Panc1 (cell line): ENCODE data around the gene SKAP1. TPM values are rescaled to one million over a fixed set of nuclear protein-coding genes. Genes with fewer than 3 reads are reported as not detected.
A peak's percentile ranks its signal among the peaks of the same experiment; 100 is the strongest.
"Not testable (repeated sequence)": the region's sequence is repeated elsewhere in the genome, so short reads cannot be mapped to it uniquely, and the experiment has no call there.

Experiments
- ATAC-seq: fragments of 200-7000 bp; cut with Tn5 transposase; 2 replicates; pipeline ENCODE4 v1.9.1; 2020; ENCODE audit warnings: mild to moderate bottlenecking, moderate library complexity
- BruUV-seq: library from RNA; stranded (reverse); fragments of 400-500 nt; replicated peaks from 2 replicates; lab custom pipeline; 2021; lab: Mats Ljungman, UMichigan
- CTCF ChIA-PET: fragments of 300-600 bp; sonication (Branson Sonifier 250); formaldehyde crosslinking; loops from one replicate; lab custom pipeline; 2022; ENCODE audit warnings: antibody characterized with exemption; lab: Charles Lee
- POLR2A ChIA-PET: fragments of 300-600 bp; sonication (Branson Sonifier 250); formaldehyde crosslinking; loops from one replicate; lab custom pipeline; 2022; ENCODE audit warnings: antibody characterized with exemption; lab: Charles Lee
- DNase-seq: peaks from one replicate; pipeline ENCODE4 v3.0.0-alpha.2; 2010; ENCODE audit warnings: low read depth, low spot score
- H3K27ac ChIP-seq: 2 replicates; pipeline ENCODE4 v1.5.1; 2011; ENCODE audit warnings: mild to moderate bottlenecking, low read length, inconsistent platforms
- H3K27me3 ChIP-seq: fragments of 200-500 bp; sonication (Bioruptor generic); 2 replicates; pipeline ENCODE4 v1.6.0; 2014; ENCODE audit warnings: low read length, inconsistent platforms; ENCODE audit not compliant: control insufficient read depth, insufficient read depth
- H3K36me3 ChIP-seq: fragments of 200-500 bp; sonication (Bioruptor generic); 2 replicates; pipeline ENCODE4 v1.5.1; 2014; ENCODE audit warnings: inconsistent platforms, mild to moderate bottlenecking, low read length, moderate library complexity; ENCODE audit not compliant: control insufficient read depth, insufficient read depth
- H3K4me1 ChIP-seq: 2 replicates; pipeline ENCODE4 v1.5.1; 2011; ENCODE audit warnings: inconsistent platforms, mild to moderate bottlenecking, low read length, moderate library complexity; ENCODE audit not compliant: control insufficient read depth, insufficient read depth
- H3K4me3 ChIP-seq, 2 experiments: 2 replicates each; pipeline ENCODE4 v1.5.1; 2011 to 2012; ENCODE audit warnings: low read depth in 2 of 2, low read length in 2 of 2, mild to moderate bottlenecking in 2 of 2, inconsistent platforms in 1 of 2, moderate library complexity in 1 of 2
- H3K9me3 ChIP-seq: fragments of 200-500 bp; sonication (Bioruptor generic); 2 replicates; pipeline ENCODE4 v1.5.1; 2014; ENCODE audit warnings: low read depth, mild to moderate bottlenecking, inconsistent platforms, low read length, moderate library complexity; ENCODE audit not compliant: control insufficient read depth, insufficient read depth
- POLR2AphosphoS5 ChIP-seq: IDR thresholded peaks from 2 replicates; pipeline ENCODE4 v1.6.1; 2012; ENCODE audit warnings: mild to moderate bottlenecking, low read depth, low read length, moderate library complexity
- SIN3A ChIP-seq: IDR thresholded peaks from 2 replicates; pipeline ENCODE4 v1.6.1; 2012; ENCODE audit warnings: low read depth, mild to moderate bottlenecking, low read length, moderate library complexity, borderline replicate concordance; ENCODE audit not compliant: insufficient read depth
- TCF7L2 ChIP-seq: IDR thresholded peaks from 2 replicates; pipeline ENCODE4 v1.6.1; 2011; ENCODE audit warnings: mild to moderate bottlenecking, low read depth, low read length, inconsistent platforms
- in situ Hi-C: cut with HindIII; loops from 2 replicates; pipeline ENCODE4 v1.10.0; 2016; ENCODE audit warnings: low sequenced_read_pairs, low pct_unique_long_range_greater_than_20kb
- intact Hi-C: fragments of 100-400 bp; cut with micrococcal nuclease; formaldehyde crosslinking; loops from one replicate; pipeline ENCODE4 v1.10.0; 2022; ENCODE audit not compliant: unreplicated experiment
- total RNA-seq: library from RNA; stranded (reverse); gene quantifications from one replicate; pipeline ENCODE4 v1.2.1, GENCODE V29; 2021; ENCODE audit not compliant: unreplicated experiment
- TF ChIP-seq, protein P1 (sequence below): fragments of 450-650 bp; IDR thresholded peaks from 2 replicates; pipeline ENCODE4 v1.5.1; 2017; ENCODE audit warnings: mild to moderate bottlenecking
- TF ChIP-seq, protein P2 (sequence below), 2 experiments: IDR thresholded peaks; 2 replicates each; pipeline ENCODE4 v1.6.1; 2011 to 2012; ENCODE audit warnings: low read depth in 2 of 2, control low read depth in 1 of 2, low read length in 1 of 2, mild to moderate bottlenecking in 1 of 2, moderate library complexity in 1 of 2; ENCODE audit not compliant: insufficient read depth in 1 of 2

Gene SKAP1
- total RNA-seq, 1 experiment from 2014 or later: 0.90 TPM

DNA sequence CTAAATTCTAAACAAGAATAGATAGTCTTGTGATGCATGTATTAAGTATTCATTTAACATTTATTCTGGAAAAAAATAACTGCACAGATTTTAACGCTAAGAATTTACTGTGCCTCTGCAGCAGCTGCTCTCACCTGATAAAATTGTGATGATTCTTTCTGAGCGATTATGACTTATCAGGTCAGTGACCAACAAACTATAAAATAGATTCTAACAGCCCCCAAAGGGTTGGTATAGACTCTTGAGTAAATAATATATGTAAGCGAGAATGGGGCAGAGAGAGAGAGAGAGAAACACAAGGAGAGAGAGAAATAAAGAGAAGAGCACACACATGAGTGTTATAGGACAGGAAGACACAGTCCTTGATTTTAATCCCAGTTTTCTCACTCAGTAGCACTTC lies 178.1 kb downstream of the SKAP1 start:
- BruUV-seq: no TSS peak
- no peaks in the 10 kb centered on the region for H3K36me3 ChIP-seq
- no peaks in the 10 kb centered on the region for H3K27me3 ChIP-seq
- H3K27ac ChIP-seq: no peak overlapping the region; the same call in 1 of the 2 replicates
- H3K4me1 ChIP-seq: peaks cover 3% of the 10 kb centered on the region; the same call in 1 of the 2 replicates
- H3K4me3 ChIP-seq: no peak overlapping the region
- CTCF ChIA-PET: no interaction called here
- DNase-seq (no peak), ATAC-seq (no peak)
- H3K9me3 ChIP-seq: no peaks in the 10 kb centered on the region
- in situ Hi-C loops (no loop called here), intact Hi-C loops (no loop called here)
- POLR2A ChIA-PET: no interaction called here
- TF ChIP-seq, protein P1, sequence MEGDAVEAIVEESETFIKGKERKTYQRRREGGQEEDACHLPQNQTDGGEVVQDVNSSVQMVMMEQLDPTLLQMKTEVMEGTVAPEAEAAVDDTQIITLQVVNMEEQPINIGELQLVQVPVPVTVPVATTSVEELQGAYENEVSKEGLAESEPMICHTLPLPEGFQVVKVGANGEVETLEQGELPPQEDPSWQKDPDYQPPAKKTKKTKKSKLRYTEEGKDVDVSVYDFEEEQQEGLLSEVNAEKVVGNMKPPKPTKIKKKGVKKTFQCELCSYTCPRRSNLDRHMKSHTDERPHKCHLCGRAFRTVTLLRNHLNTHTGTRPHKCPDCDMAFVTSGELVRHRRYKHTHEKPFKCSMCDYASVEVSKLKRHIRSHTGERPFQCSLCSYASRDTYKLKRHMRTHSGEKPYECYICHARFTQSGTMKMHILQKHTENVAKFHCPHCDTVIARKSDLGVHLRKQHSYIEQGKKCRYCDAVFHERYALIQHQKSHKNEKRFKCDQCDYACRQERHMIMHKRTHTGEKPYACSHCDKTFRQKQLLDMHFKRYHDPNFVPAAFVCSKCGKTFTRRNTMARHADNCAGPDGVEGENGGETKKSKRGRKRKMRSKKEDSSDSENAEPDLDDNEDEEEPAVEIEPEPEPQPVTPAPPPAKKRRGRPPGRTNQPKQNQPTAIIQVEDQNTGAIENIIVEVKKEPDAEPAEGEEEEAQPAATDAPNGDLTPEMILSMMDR: no peak

DNA sequence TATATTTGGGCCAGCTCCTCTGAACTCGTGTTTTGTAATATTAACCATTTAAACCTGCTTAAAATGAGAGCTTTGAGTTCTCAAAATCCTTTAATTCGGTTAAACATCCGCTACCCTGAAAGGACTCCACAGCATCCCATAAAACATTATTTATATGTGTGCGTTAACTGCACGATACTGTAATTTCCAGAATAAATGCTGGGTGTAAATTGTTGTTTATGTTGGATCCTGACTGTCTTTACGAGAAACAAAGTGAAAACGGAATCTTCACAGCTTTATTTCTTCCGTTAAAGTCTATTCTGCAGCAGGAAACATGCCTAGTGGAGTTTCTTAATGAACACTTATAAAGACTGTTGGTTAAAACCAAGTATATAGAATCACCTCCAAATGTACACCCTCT lies 179.1 kb downstream of the SKAP1 start:
- Histone ChIP-seq H3K4me1 (peaks cover 12% of the 10 kb centered on the region), H3K36me3 (no peaks in the 10 kb centered on the region), H3K4me3 (no peak overlapping the region), H3K27me3 (no peaks in the 10 kb centered on the region), H3K27ac (0 out of 2 replicates have a peak overlapping the region, but pooled peaks have one; percentile 17), H3K9me3 (no peaks in the 10 kb centered on the region)
- TF ChIP-seq SIN3A (no peak), POLR2AphosphoS5 (no peak), TCF7L2 (no peak)
- TF ChIP-seq, protein P1: no peak
- TF ChIP-seq, protein P2, sequence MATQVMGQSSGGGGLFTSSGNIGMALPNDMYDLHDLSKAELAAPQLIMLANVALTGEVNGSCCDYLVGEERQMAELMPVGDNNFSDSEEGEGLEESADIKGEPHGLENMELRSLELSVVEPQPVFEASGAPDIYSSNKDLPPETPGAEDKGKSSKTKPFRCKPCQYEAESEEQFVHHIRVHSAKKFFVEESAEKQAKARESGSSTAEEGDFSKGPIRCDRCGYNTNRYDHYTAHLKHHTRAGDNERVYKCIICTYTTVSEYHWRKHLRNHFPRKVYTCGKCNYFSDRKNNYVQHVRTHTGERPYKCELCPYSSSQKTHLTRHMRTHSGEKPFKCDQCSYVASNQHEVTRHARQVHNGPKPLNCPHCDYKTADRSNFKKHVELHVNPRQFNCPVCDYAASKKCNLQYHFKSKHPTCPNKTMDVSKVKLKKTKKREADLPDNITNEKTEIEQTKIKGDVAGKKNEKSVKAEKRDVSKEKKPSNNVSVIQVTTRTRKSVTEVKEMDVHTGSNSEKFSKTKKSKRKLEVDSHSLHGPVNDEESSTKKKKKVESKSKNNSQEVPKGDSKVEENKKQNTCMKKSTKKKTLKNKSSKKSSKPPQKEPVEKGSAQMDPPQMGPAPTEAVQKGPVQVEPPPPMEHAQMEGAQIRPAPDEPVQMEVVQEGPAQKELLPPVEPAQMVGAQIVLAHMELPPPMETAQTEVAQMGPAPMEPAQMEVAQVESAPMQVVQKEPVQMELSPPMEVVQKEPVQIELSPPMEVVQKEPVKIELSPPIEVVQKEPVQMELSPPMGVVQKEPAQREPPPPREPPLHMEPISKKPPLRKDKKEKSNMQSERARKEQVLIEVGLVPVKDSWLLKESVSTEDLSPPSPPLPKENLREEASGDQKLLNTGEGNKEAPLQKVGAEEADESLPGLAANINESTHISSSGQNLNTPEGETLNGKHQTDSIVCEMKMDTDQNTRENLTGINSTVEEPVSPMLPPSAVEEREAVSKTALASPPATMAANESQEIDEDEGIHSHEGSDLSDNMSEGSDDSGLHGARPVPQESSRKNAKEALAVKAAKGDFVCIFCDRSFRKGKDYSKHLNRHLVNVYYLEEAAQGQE (IDR thresholded peaks at IDR 0.05; ENCODE audit: insufficient read depth in 1 of 2, low read depth in 2 of 2, low read length in 1 of 2): no peak
- ChIA-PET CTCF (interaction anchor here (0.7 to 2.1 kb wide), 2 partner anchors 9 to 14 kb away, joined by 7 to 8 read pairs; no protein-coding TSS in a partner anchor), POLR2A (no interaction called here)
- BruUV-seq: no TSS peak
- no peak for DNase-seq
- in situ Hi-C loops (no loop called here), intact Hi-C loops (no loop called here)
- ATAC-seq: no peak

DNA sequence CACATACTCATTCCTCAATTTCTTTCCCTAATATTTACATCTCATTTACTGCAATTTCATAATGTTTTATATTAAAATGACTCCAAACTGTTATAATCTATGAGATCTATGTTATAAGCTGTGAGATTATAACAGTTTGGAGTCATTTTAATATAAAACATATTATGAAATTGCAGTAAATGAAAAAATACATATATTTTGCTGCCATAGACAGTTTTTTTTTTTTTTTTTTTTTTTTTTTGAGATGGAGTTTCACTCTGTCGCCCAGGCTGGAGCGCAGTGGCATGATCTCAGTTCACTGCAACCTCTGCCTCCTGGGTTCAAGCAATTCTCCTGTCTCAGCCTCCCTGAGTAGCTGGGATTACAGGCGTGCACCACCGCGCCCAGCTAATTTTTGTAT lies 180.0 kb downstream of the SKAP1 start:
- ATAC-seq, H3K4me3 ChIP-seq, H3K9me3 ChIP-seq, H3K27ac ChIP-seq, in situ Hi-C loops, H3K27me3 ChIP-seq, BruUV-seq, intact Hi-C loops, H3K36me3 ChIP-seq, DNase-seq: not testable (repeated sequence)
- ChIA-PET POLR2A (interaction anchor here (0.6 kb wide), 1 partner anchor 1814 kb away, joined by 12 read pairs; no protein-coding TSS in a partner anchor), CTCF (interaction anchor here (2.1 kb wide), 1 partner anchor 9 kb away, joined by 8 read pairs; no protein-coding TSS in a partner anchor)
- H3K4me1 ChIP-seq: peaks cover 14% of the 10 kb centered on the region
